ENCODE data around the gene TDRD9.

TDRD9 gene

GRCh38 chr14:104084251-104085002 is 156.2 kb downstream of the TDRD9 start:
- in situ Hi-C loops (cut with HindIII; ENCODE audit: low pct_ligation_motif_present, low sequenced_read_pairs), result no loop called here
- Histone ChIP-seq H3K27ac (no peak overlapping the region), H3K4me3 (ENCODE audit: low read depth, low read length) (no peak overlapping the region), H3K27me3 (replicated peaks) (peaks cover 5% of the 10 kb centered on the region), H3K36me3 (replicated peaks) (no peaks in the 10 kb centered on the region)
- no peak for TF ChIP-seq CTCF (IDR thresholded peaks at IDR 0.05; ENCODE audit: low read depth, low read length, missing control alignments)
- no peak for DNase-seq

DNA sequence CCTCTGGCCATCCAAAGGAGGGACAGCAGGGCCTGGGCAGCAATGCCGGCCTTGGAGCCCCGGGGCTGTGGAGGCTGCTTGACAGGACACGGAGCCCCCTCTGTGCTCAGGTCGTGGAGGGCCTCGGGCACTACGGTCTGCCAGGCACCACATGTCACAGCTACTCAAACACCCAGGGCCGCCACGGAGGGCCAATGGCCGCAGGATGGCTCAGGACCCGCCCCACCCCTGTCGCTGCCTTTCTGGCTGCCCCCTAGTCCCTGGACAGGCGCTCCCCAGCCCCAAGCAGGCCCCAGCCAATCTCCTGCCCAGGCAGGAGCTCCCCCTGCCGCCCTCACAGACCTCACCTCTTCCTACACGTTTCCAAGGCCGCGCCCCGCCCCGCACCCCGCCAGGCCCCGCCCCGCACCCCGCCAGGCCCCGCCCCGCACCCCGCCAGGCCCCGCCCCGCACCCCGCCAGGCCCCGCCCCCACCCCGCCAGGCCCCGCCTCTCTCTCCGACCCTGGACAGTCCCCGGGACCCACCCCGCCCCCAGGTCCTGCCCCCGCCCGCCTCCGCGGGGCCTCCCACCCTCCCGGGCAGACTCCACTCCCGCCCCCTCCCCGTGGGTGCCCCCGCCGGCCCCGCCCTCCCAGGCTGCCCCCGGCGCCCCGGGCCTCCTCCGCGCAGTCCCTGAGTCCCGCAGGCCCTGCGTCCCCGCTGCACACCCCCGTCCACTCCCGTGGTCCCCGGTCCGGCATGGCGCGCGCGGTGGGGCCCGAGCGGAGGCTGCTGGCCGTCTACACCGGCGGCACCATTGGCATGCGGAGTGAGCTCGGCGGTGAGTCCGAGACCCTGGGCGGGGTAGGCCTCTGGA is 157.0 kb downstream of the TDRD9 start, which contains the start of gene ASPG:
TSS of gene ASPG (plus strand) at position 669 of the 857 bp plus-strand sequence. CDS start at position 740, 71 bp downstream.
- Histone ChIP-seq H3K27ac (no peak within 1 kb of the TSS), H3K36me3 (replicated peaks) (no peaks in the 10 kb centered on the region), H3K27me3 (replicated peaks) (peaks cover 5% of the 10 kb centered on the region), H3K4me3 (ENCODE audit: low read depth, low read length) (no peak within 1 kb of the TSS)
- in situ Hi-C loops (cut with HindIII; ENCODE audit: low pct_ligation_motif_present, low sequenced_read_pairs), result no loop called here
- no peak for TF ChIP-seq CTCF (IDR thresholded peaks at IDR 0.05; ENCODE audit: low read depth, low read length, missing control alignments)
- no peak for DNase-seq

DNA sequence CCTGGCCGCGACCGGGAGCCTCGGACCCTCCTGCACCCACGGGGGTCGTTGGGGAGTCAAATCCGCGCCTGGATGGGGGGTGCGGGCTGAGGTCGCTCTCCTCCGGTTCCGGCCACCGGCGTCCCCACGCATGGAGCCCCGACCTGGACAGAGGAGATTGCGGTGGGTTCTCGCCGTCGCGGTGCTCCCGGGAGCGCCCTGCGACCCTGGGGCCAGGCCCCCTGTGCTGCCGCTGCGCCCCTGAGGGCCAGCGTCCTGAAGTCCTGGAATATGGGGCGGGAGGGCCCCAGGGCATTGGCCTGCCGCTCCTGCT is 157.6 kb downstream of the TDRD9 start:
- in situ Hi-C loops (cut with HindIII; ENCODE audit: low pct_ligation_motif_present, low sequenced_read_pairs), result no loop called here
- Histone ChIP-seq H3K27ac (no peak overlapping the region), H3K36me3 (replicated peaks) (no peaks in the 10 kb centered on the region), H3K27me3 (replicated peaks) (peaks cover 5% of the 10 kb centered on the region), H3K4me3 (ENCODE audit: low read depth, low read length) (no peak overlapping the region)
- DNase-seq, result no peak
- no peak for TF ChIP-seq CTCF (IDR thresholded peaks at IDR 0.05; ENCODE audit: low read depth, low read length, missing control alignments)

DNA sequence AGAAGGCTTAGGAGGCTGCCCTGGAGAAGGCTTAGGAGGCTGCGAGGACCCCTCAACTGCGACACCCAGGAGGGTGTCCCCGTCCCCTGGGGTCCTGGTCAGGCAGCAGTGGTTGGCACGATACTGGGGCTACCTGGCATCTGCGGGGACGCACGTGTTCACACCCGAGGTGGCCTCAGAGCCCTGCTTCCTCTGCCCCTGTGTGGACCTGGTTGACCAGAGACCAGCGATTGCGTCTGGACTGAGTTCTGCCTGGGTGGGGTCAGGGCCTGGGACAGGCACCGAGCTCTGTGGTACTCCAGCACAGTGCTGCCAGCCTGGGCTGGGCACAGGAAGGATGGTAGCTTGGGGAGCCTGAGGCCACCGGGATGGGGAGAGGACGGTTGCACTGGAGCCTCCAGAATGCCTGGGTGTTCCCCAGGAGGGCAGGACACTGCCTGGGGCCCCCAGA is 158.0 kb downstream of the TDRD9 start:
- H3K27ac ChIP-seq, result no peak overlapping the region

More for the DNA sequence above, 158.0 kb downstream of the TDRD9 start:
- DNase-seq, result no peak
- Histone ChIP-seq H3K4me3 (ENCODE audit: low read depth, low read length) (no peak overlapping the region), H3K36me3 (replicated peaks) (no peaks in the 10 kb centered on the region), H3K27me3 (replicated peaks) (peaks cover 5% of the 10 kb centered on the region)
- in situ Hi-C loops (cut with HindIII; ENCODE audit: low pct_ligation_motif_present, low sequenced_read_pairs), result no loop called here
- no peak for TF ChIP-seq CTCF (IDR thresholded peaks at IDR 0.05; ENCODE audit: low read depth, low read length, missing control alignments)

Measured in brain microvascular endothelial cell (primary cell).